BE2C (cell line): ENCODE measurements around the gene MDH2.
"Not testable (repeated sequence)": the region's sequence is repeated elsewhere in the genome, so short reads cannot be mapped to it uniquely, and the experiment has no call there.

ENCODE experiments used
- DNase-seq: peaks from one replicate; pipeline ENCODE4 v3.0.0-alpha.2; 2020
- H3K27me3 ChIP-seq: fragments of 250-450 bp; sonication (Bioruptor Pico); 2 replicates; pipeline ENCODE4 v1.5.1; 2020; ENCODE audit warnings: mild to moderate bottlenecking
- H3K36me3 ChIP-seq: fragments of 250-450 bp; sonication (Bioruptor Pico); 2 replicates; pipeline ENCODE4 v1.5.1; 2020; ENCODE audit warnings: mild to moderate bottlenecking
- H3K4me1 ChIP-seq: fragments of 250-450 bp; sonication (Bioruptor Pico); 2 replicates; pipeline ENCODE4 v1.5.1; 2020
- H3K4me3 ChIP-seq: 2 replicates; pipeline ENCODE4 v1.5.1; 2011; ENCODE audit warnings: low read depth, low read length
- H3K9me3 ChIP-seq: fragments of 250-450 bp; sonication (Bioruptor Pico); 2 replicates; pipeline ENCODE4 v1.5.1; 2020
- TF ChIP-seq, protein P1 (sequence below): IDR thresholded peaks from 2 replicates; pipeline ENCODE4 v1.5.1; 2012; ENCODE audit warnings: mild to moderate bottlenecking, low read depth, low read length

The MDH2 gene

DNA sequence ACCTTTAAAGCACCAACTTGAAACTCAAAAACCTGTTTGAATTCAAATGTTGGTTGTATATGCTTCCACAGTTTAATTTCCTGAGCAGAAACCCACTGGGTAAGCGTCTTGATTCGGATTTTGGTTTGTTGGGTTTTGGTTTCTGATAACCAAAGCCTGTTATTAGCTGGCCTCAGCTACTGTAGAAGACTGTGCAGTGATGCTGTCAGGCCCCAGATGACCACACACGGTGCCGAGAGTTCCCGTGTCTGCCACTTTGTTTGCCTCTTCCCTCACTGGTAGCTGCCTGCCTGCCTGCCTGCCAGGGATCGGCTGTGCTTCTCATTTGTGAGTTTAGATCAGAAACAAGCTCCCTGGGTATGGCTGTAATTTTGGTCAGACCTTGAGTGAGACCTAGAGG lies 5.6 kb downstream of the MDH2 start:
- no peak for DNase-seq
- H3K36me3 ChIP-seq, result peaks cover 56% of the 10 kb centered on the region
- TF ChIP-seq, protein P1, sequence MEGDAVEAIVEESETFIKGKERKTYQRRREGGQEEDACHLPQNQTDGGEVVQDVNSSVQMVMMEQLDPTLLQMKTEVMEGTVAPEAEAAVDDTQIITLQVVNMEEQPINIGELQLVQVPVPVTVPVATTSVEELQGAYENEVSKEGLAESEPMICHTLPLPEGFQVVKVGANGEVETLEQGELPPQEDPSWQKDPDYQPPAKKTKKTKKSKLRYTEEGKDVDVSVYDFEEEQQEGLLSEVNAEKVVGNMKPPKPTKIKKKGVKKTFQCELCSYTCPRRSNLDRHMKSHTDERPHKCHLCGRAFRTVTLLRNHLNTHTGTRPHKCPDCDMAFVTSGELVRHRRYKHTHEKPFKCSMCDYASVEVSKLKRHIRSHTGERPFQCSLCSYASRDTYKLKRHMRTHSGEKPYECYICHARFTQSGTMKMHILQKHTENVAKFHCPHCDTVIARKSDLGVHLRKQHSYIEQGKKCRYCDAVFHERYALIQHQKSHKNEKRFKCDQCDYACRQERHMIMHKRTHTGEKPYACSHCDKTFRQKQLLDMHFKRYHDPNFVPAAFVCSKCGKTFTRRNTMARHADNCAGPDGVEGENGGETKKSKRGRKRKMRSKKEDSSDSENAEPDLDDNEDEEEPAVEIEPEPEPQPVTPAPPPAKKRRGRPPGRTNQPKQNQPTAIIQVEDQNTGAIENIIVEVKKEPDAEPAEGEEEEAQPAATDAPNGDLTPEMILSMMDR, result no peak

DNA sequence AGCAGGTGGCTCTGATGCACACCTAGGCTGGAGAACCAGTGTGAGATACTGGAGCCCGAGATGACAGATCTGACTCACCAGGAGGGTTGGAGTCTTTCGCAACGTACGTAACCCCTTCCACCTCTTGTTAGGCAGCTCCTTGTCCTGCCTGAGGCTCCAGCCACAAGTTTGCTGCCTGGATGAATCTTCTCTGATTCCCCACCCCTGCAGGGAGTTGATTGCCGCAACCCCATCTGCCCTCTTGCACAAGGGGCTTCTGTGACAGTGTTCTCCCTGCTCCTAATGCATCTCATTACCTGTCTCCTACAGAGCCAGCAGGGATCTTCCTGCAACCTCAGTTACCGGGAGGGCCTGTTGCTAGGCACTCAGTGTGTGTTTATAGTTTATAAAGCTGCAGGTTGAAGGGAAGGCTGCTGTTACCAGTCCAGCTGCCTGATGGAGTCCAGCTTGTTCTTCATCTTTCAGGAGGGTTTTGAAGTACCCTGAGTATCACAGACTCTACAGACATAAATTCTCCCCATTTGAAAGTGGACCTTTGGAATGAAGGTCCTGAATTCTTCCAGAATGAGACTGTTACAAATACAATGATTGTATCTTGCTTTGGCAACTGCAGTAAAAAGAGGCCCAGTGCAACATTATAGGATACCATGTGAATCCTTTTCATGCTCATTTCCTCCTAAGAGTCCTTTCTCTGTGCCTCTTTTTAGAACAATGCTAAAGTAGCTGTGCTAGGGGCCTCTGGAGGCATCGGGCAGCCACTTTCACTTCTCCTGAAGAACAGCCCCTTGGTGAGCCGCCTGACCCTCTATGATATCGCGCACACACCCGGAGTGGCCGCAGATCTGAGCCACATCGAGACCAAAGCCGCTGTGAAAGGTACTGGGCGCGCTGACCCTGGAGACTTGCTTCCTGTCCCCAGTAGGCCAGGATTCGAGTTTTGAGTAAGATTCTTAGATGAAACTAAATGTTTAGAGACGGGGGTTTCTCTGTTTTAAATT lies 6.5 kb downstream of the MDH2 start:
- no peak for DNase-seq
- Histone ChIP-seq H3K36me3 (peaks cover 65% of the 10 kb centered on the region), H3K4me1 (no peaks in the 10 kb centered on the region)

More for the DNA sequence above, 5.6 kb downstream of the MDH2 start:
- Histone ChIP-seq H3K9me3 (no peaks in the 10 kb centered on the region), H3K27me3 (no peaks in the 10 kb centered on the region), H3K4me1 (no peaks in the 10 kb centered on the region), H3K4me3 (no peak overlapping the region)

DNA sequence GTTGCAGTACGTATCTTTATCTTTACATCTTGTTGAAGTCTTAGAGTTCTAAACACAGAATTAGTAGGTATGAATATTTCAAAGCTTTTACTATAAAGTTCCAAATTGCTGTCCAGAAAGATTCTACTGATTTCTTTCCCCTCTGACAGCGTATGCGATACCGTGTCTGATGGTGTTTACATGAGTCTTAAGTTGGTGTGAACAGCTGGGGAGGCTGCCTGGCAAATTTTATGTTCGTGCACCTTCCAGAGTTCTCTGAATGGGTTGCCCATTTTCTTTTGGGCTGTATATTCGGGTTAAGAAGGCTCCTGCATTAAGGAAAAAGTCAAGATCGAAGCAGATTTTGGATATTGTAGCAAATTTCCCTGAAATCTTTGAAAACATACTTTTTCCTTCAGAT lies 8.3 kb downstream of the MDH2 start:
- H3K4me1 ChIP-seq, result no peaks in the 10 kb centered on the region
- peaks cover 78% of the 10 kb centered on the region for H3K36me3 ChIP-seq
- no peak for DNase-seq
- no peaks in the 10 kb centered on the region for H3K27me3 ChIP-seq
- TF ChIP-seq, protein P1, result no peak
- no peak overlapping the region for H3K4me3 ChIP-seq
- H3K9me3 ChIP-seq, result no peaks in the 10 kb centered on the region

More for the DNA sequence above, 6.5 kb downstream of the MDH2 start:
- no peaks in the 10 kb centered on the region for H3K9me3 ChIP-seq
- no peak overlapping the region for H3K4me3 ChIP-seq
- TF ChIP-seq, protein P1, result no peak
- no peaks in the 10 kb centered on the region for H3K27me3 ChIP-seq

DNA sequence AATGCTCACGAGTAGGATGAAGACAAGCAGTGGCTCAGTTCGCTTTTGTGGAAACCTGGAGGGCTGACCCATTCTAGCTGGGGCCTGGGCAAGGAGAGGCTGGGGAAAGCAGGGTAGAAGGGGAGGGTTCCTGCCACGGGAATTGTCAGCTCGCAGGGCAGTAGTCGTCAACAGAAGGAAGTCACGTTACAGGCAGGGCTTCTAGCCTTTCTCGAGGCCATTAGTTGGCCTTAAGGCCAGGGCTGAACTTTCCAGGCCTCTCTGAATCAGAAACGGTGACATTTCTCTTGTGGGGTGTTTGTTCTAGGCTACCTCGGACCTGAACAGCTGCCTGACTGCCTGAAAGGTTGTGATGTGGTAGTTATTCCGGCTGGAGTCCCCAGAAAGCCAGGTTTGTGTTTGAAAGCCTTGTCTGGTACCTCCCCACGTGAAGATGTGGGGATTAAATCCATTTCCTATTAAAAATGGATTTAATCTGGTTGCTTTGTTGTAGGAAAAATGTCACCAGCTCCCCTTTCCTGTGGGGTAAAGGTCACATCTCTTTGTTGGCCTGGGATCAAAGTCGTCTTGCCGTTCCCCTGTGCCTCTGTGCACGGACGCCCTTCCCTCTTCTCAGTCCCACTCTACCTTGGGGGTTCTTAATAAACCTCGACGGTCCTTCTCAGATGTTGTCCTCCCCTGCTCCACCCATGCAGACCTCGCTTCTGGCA lies 9.4 kb downstream of the MDH2 start:
- Histone ChIP-seq H3K9me3 (no peaks in the 10 kb centered on the region), H3K27me3 (no peaks in the 10 kb centered on the region), H3K36me3 (peaks cover 79% of the 10 kb centered on the region), H3K4me3 (no peak overlapping the region), H3K4me1 (no peaks in the 10 kb centered on the region)
- DNase-seq, result no peak
- TF ChIP-seq, protein P1, result no peak

DNA sequence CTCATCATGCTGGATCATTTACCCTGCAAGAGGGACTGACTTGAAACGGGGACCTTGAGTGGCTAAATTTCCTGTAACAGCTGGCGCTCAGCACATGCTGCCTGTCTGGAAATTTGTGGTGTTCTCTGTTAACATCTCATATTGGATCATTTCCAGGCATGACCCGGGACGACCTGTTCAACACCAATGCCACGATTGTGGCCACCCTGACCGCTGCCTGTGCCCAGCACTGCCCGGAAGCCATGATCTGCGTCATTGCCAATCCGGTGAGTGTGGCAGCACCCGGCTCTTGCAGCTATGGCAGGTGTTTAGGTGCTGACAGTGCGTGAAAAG lies 9.9 kb downstream of the MDH2 start:
- no peak overlapping the region for H3K4me3 ChIP-seq
- no peaks in the 10 kb centered on the region for H3K9me3 ChIP-seq
- TF ChIP-seq, protein P1, result no peak
- no peak for DNase-seq
- H3K27me3 ChIP-seq, result no peaks in the 10 kb centered on the region
- H3K4me1 ChIP-seq, result no peaks in the 10 kb centered on the region
- H3K36me3 ChIP-seq, result peaks cover 84% of the 10 kb centered on the region

DNA sequence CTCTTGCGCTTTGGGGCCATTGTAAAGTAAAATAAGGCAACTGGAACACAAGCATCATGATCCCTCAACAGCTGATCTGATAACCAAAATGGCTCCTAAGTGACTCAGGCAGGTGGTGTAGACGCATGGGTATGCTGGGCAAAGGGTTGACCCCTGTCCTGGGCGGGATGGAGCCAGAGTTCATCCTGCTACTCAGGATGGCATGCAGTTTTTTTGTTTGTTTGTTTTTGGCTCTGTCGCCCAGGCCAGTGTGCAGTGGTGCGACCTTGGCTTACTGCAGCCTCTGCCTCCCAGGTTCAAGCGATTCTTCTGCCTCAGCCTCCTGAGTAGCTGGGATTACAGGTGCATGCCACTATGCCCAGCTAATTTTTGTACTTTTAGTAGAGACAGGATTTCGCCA lies 10.8 kb downstream of the MDH2 start:
- H3K9me3 ChIP-seq, H3K4me1 ChIP-seq, H3K27me3 ChIP-seq, H3K4me3 ChIP-seq, DNase-seq: not testable (repeated sequence)
- H3K36me3 ChIP-seq, result peaks cover 88% of the 10 kb centered on the region
